Vagina (tissue), 2 donors: ENCODE measurements around the gene HYAL1. TPM values are rescaled to one million over a fixed set of nuclear protein-coding genes. Genes with fewer than 3 reads are reported as not detected.

Experiments used
- DNase-seq, 2 donors: peaks; one replicate each; pipeline ENCODE4 v3.0.0-alpha.2; 2017; ENCODE audit errors: extremely low spot score in 2 of 2
- H3K27ac ChIP-seq: fragments of 200-600 bp; sonication (generic); one replicate; pipeline ENCODE4 v1.5.1; 2019
- H3K27me3 ChIP-seq: fragments of 200-600 bp; sonication (generic); one replicate; pipeline ENCODE4 v1.5.1; 2019
- H3K36me3 ChIP-seq, 2 donors: fragments of 200-600 bp; sonication (generic); one replicate each; pipeline ENCODE4 v1.5.1; 2017 to 2019
- H3K4me1 ChIP-seq: fragments of 200-600 bp; sonication (generic); one replicate; pipeline ENCODE4 v1.5.1; 2019
- H3K4me3 ChIP-seq, 2 donors: fragments of 200-600 bp; sonication (generic); 1 replicate in 1 of 2; 2 replicates in 1 of 2; pipeline ENCODE4 v1.5.1; 2016 to 2019
- H3K9me3 ChIP-seq: fragments of 200-600 bp; sonication (generic); one replicate; pipeline ENCODE4 v1.5.1; 2019
- POLR2A ChIP-seq, 2 donors: fragments of 450-650 bp; IDR thresholded peaks; one replicate each; pipeline ENCODE4 v1.6.1; 2017; ENCODE audit warnings: antibody characterized with exemption in 2 of 2, mild to moderate bottlenecking in 2 of 2, moderate library complexity in 2 of 2
- POLR2AphosphoS5 ChIP-seq, 2 donors: sonication (generic); formaldehyde crosslinking; IDR thresholded peaks; one replicate each; pipeline ENCODE4 v1.9.0; 2017; ENCODE audit warnings: antibody characterized with exemption in 2 of 2, mild to moderate bottlenecking in 2 of 2, low read depth in 1 of 2; ENCODE audit not compliant: insufficient read depth in 1 of 2
- intact Hi-C: fragments of 100-400 bp; cut with DNase I; formaldehyde crosslinking; loops from one replicate; pipeline ENCODE4 v1.15.1; 2023
- total RNA-seq: library from RNA; depleted of rRNA; stranded (reverse); fragments of >200 nt; gene quantifications from one replicate; pipeline ENCODE4 v1.2.3, GENCODE V29; 2016
- TF ChIP-seq, protein P1 (sequence below), 3 experiments: fragments of 450-650 bp in 2 of 3; fragments of 200-600 bp in 1 of 3; sonication (generic) in 1 of 3; IDR thresholded peaks; one replicate each; pipeline ENCODE4 v1.5.1; 2017 to 2019; ENCODE audit warnings: antibody characterized with exemption in 3 of 3, mild to moderate bottlenecking in 2 of 3, moderate library complexity in 2 of 3

Gene HYAL1
- total RNA-seq, 1 donor from 2014 or later = 17.7 TPM

DNA sequence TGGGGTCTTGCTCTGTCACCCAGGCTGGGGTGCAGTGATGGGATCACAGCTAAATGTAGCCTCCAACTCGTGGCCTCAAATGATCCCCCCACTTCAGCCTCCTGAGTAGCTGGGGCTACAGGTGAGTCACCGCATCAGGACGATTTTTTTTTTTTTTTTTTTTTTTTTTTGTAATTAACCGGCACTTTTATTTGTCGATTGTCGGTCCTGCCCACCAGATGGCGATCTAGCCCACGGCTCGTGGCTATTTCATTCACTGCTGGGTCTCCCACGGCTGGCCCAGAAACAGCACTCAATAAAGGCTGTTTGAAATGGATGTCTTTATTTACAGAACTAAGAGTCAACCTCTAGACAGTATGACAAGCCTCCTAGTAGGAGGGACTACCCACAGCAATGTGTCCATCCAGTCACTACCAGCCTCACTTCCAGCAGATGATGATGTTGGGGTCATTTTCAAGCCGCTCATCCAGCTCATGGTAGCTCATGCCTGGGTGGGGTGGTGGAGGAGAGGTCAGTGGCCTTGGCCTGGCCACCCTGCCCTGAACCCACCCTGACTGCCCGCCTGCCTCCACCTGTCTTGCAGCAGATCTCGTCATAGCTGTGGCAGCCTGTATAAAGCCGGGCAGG is 43.9 kb upstream of the HYAL1 start:
- Histone ChIP-seq H3K27me3 (no peaks in the 10 kb centered on the region), H3K27ac (no peak overlapping the region), H3K4me1 (peaks cover 41% of the 10 kb centered on the region), H3K9me3 (no peaks in the 10 kb centered on the region), H3K4me3 (no peak overlapping the region), H3K36me3 (peaks cover 0 to 8% of the 10 kb centered on the region in 2 donors)
- DNase-seq = no peak
- no peak for TF ChIP-seq POLR2AphosphoS5 (IDR thresholded peaks at IDR 0.05; ENCODE audit: insufficient read depth in 1 of 2, low read depth in 1 of 2)
- TF ChIP-seq, protein P1, sequence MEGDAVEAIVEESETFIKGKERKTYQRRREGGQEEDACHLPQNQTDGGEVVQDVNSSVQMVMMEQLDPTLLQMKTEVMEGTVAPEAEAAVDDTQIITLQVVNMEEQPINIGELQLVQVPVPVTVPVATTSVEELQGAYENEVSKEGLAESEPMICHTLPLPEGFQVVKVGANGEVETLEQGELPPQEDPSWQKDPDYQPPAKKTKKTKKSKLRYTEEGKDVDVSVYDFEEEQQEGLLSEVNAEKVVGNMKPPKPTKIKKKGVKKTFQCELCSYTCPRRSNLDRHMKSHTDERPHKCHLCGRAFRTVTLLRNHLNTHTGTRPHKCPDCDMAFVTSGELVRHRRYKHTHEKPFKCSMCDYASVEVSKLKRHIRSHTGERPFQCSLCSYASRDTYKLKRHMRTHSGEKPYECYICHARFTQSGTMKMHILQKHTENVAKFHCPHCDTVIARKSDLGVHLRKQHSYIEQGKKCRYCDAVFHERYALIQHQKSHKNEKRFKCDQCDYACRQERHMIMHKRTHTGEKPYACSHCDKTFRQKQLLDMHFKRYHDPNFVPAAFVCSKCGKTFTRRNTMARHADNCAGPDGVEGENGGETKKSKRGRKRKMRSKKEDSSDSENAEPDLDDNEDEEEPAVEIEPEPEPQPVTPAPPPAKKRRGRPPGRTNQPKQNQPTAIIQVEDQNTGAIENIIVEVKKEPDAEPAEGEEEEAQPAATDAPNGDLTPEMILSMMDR (IDR thresholded peaks at IDR 0.05) = peak in 1 of 3 experiments; percentile 28
- intact Hi-C loops = no loop called here

DNA sequence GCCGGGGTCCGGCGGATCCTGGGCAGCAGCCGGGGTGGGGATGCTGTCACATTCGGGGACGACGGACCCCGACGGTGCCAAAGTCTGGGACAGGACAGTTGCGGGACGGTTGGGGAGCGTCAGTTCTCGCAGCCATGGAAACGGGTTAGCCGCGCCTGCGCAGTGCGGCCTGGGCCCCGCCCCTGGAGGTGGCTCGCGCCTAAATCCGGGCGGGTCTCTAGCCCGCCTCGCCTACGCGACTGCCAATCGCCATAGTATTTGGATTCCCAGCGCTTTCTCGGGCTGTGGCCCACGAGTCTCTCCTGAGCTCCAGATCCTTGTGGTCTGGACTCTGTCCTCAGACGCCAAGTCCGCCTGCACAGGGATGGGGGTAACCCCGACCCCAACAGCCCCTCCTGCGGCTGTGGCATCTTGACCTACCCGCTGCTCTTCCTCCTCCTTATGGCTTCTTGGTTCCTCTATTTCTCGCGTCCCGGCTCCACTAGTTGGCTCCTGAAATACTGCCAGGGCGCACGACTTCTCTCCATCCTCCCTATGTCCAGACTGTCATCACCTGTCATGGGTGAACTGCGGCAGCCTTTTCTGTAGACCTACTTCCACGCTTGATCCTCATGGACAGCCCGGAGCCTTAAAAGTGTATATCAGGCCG is 42.3 kb upstream of the HYAL1 start, which contains the start of gene ZMYND10:
ZMYND10 (minus strand) TSS at position 147 of the 649 bp plus-strand sequence. CDS start 153 bp downstream, outside the sequence.
- no peaks in the 10 kb centered on the region for H3K27me3 ChIP-seq

DNA sequence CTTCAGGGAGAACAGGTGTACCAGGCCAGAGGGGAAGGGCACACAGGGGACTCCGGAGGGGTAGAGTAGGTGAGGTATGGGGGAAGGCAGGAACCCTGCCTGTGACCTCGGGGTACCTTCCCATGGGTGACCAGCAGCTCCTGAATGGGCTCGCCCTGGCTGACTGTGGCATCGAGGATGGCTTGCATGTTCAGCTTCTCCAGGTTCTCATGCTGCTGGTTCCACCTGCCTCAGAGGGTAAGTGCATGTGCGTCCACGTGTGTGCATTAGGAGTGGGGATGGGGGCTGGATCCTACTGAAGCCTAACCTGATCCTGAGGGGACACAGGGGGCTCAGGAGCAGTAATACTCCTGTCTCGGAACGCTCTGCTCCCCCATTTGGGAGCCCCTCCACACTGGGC is 41.6 kb upstream of the HYAL1 start:
- Histone ChIP-seq H3K9me3 (no peaks in the 10 kb centered on the region), H3K27ac (no peak overlapping the region), H3K36me3 (peaks cover 0 to 8% of the 10 kb centered on the region in 2 donors), H3K27me3 (no peaks in the 10 kb centered on the region), H3K4me1 (peaks cover 43% of the 10 kb centered on the region), H3K4me3 (peak overlapping the region; percentile 32 to 47)
- intact Hi-C loops = no loop called here
- no peak for TF ChIP-seq POLR2A (IDR thresholded peaks at IDR 0.05)
- TF ChIP-seq, protein P1 (IDR thresholded peaks at IDR 0.05) = no peak
- TF ChIP-seq POLR2AphosphoS5 (IDR thresholded peaks at IDR 0.05; ENCODE audit: insufficient read depth in 1 of 2, low read depth in 1 of 2) = no peak
- DNase-seq = no peak

More for the DNA sequence above, 42.3 kb upstream of the HYAL1 start, which contains the start of gene ZMYND10:
- intact Hi-C loops = no loop called here
- Histone ChIP-seq H3K9me3 (no peaks in the 10 kb centered on the region), H3K4me1 (peaks cover 42% of the 10 kb centered on the region), H3K27ac (no peak within 1 kb of the TSS), H3K4me3 (peak within 1 kb of the TSS; percentile 32 to 47), H3K36me3 (peaks cover 0 to 8% of the 10 kb centered on the region in 2 donors)
- DNase-seq = no peak
- no peak for TF ChIP-seq POLR2AphosphoS5 (IDR thresholded peaks at IDR 0.05; ENCODE audit: insufficient read depth in 1 of 2, low read depth in 1 of 2)
- TF ChIP-seq POLR2A (IDR thresholded peaks at IDR 0.05) = no peak
- TF ChIP-seq, protein P1 (IDR thresholded peaks at IDR 0.05) = no peak

DNA sequence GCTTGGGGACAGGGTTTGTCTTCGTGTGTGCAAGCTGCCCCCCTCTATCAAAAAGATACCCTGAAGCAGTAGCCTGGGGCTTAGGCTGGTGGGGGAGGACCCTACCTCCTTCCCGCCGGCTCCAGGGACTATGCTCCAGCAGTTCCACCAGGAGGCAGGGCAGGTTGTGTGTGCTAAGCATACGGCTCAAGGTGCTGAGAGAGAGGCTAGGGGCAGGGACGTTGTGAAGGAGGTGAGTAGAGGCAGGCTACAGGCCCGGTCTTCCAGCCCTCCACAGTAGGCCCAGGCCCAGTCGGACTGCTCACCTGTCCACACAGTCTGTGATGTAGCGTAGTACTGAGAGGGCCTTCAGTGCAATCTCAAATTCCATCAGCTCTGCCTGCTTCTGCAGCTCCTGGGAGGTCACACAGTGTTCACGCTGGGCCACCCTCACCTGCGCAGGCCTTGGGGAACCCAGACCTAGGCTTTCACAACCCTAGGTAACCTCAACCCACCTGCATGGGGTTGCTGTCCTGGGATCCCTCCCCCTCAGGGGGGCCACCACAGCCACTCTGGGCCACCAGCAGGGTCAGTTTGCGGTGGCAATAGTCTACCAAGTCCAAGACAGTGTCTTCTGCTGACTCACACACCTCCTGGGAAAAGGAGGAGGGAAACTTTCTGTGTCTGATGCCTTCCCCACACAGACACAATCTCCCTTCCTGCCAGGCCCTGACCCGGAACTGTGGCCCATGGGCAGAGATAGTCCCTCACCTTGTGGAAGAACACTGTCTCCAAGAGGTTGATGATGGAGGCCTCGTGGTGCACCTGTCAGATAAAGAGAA is 39.6 kb upstream of the HYAL1 start:
- Histone ChIP-seq H3K27me3 (no peaks in the 10 kb centered on the region), H3K27ac (no peak overlapping the region), H3K9me3 (no peaks in the 10 kb centered on the region), H3K4me1 (peaks cover 50% of the 10 kb centered on the region), H3K36me3 (peaks cover 0 to 1% of the 10 kb centered on the region in 2 donors), H3K4me3 (no peak overlapping the region)
- intact Hi-C loops = no loop called here
- DNase-seq = no peak
- TF ChIP-seq, protein P1 (IDR thresholded peaks at IDR 0.05) = no peak
- no peak for TF ChIP-seq POLR2A (IDR thresholded peaks at IDR 0.05)
- no peak for TF ChIP-seq POLR2AphosphoS5 (IDR thresholded peaks at IDR 0.05; ENCODE audit: insufficient read depth in 1 of 2, low read depth in 1 of 2)
